ENCODE data around the gene IRF2BP2.

DNA sequence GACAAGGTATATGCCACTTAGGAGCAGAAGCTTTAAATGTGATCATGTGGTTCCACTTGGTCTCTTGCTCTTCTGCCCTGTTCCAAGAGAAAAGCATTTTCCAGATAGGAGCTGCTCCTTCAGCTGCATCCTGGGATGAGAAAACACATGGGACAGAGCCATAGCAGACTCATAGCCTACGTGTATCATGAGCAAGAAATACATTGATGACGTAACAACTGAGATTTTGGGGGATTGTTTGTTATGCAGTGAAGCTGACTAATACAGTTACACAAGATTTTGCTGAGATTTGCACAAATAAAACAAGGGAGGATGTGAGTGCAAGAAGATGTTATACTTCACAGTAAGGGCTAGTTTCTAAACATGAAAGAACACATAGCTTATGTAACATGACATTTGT lies 36.0 kb upstream of the IRF2BP2 start:
- TF ChIP-seq, protein P1, sequence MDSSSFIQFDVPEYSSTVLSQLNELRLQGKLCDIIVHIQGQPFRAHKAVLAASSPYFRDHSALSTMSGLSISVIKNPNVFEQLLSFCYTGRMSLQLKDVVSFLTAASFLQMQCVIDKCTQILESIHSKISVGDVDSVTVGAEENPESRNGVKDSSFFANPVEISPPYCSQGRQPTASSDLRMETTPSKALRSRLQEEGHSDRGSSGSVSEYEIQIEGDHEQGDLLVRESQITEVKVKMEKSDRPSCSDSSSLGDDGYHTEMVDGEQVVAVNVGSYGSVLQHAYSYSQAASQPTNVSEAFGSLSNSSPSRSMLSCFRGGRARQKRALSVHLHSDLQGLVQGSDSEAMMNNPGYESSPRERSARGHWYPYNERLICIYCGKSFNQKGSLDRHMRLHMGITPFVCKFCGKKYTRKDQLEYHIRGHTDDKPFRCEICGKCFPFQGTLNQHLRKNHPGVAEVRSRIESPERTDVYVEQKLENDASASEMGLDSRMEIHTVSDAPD (CRISPR knock-in tag; IDR thresholded peaks at IDR 0.05), result no peak
- TF ChIP-seq, protein P2, sequence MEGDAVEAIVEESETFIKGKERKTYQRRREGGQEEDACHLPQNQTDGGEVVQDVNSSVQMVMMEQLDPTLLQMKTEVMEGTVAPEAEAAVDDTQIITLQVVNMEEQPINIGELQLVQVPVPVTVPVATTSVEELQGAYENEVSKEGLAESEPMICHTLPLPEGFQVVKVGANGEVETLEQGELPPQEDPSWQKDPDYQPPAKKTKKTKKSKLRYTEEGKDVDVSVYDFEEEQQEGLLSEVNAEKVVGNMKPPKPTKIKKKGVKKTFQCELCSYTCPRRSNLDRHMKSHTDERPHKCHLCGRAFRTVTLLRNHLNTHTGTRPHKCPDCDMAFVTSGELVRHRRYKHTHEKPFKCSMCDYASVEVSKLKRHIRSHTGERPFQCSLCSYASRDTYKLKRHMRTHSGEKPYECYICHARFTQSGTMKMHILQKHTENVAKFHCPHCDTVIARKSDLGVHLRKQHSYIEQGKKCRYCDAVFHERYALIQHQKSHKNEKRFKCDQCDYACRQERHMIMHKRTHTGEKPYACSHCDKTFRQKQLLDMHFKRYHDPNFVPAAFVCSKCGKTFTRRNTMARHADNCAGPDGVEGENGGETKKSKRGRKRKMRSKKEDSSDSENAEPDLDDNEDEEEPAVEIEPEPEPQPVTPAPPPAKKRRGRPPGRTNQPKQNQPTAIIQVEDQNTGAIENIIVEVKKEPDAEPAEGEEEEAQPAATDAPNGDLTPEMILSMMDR (CRISPR knock-in tag; IDR thresholded peaks at IDR 0.05), result no peak
- no peak for TF ChIP-seq GABPA (IDR thresholded peaks at IDR 0.05; ENCODE audit: low read depth, low read length)
- TF ChIP-seq GABPA (CRISPR knock-in tag; IDR thresholded peaks at IDR 0.05; ENCODE audit: low read depth), result no peak
- TF ChIP-seq JUNB (CRISPR knock-in tag; IDR thresholded peaks at IDR 0.05; ENCODE audit: borderline replicate concordance), result no peak

All from HepG2 (cell line).